Urinary bladder (tissue), 4 donors: ENCODE measurements around the gene CLASP2. TPM values are rescaled to one million over a fixed set of nuclear protein-coding genes. Genes with fewer than 3 reads are reported as not detected.

Experiments
- DNase-seq: peaks from one replicate; pipeline ENCODE4 v3.0.0-alpha.2; 2015; ENCODE audit errors: extremely low spot score
- H3K27ac ChIP-seq: one replicate; pipeline ENCODE4 v1.5.1; 2013; ENCODE audit warnings: low read depth, mild to moderate bottlenecking, moderate library complexity
- H3K36me3 ChIP-seq: one replicate; pipeline ENCODE4 v1.6.1; 2013; ENCODE audit warnings: mild to moderate bottlenecking, moderate library complexity; ENCODE audit not compliant: insufficient read depth
- H3K4me1 ChIP-seq: one replicate; pipeline ENCODE4 v1.6.1; 2013; ENCODE audit warnings: mild to moderate bottlenecking, moderate library complexity; ENCODE audit not compliant: insufficient read depth
- H3K4me3 ChIP-seq: one replicate; pipeline ENCODE4 v1.5.1; 2013; ENCODE audit warnings: low read depth, low read length
- WGBS: extraction: QIAGEN DNeasy Blood & Tissue Kit; methylation state at CpG from one replicate; pipeline ENCODE4 v1.1.7; 2013; 5-methylcytosine and 5-hydroxymethylcytosine counted together
- polyA plus RNA-seq: library from polyadenylated mRNA; stranded (reverse); fragments of 200-250 nt; gene quantifications from one replicate; pipeline ENCODE4 v1.2.3, GENCODE V29; 2013
- total RNA-seq: library from RNA; depleted of rRNA; stranded (reverse); fragments of >200 nt; gene quantifications from one replicate; pipeline ENCODE4 v1.2.3, GENCODE V29; 2014
- donor health status: healthy with polysubstance abuse.
- donor health status: healthy.

CLASP2 gene
- total and polyA plus RNA-seq, 2 donors: 20.1 to 179 TPM

DNA sequence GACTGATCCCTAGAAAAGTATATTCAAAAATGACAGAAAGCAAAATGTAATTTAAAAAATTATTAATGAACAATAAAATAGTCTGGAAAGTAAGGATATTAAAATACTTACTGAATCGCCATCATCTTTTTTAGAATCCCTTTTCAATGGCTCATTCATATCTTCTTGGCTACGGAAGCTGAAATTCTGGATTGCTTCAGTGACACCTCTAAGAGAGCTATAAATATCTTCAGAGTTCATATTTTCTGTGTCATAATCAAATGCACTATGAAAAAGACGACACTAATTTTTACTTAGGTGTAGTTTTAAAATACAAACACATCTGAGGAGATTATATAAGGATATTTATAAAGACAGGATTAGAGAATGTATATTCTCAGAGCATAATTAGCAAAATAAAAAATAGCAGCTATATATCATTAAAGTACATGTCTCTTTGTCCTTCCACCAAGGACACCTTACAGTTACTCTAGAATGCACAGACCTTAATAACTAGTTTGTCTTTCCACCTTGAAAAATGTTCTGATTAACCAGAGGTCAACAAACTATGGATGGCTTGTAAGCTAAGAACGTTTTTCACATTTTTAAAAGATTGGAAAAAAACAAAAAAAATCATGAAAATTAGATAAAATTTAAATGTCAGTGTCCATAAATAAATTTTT, 179.2 kb downstream of the CLASP2 start:
- no peak overlapping the region for H3K27ac ChIP-seq
- no peak for DNase-seq
- peaks cover 2% of the 10 kb centered on the region for H3K36me3 ChIP-seq
- no peaks in the 10 kb centered on the region for H3K4me1 ChIP-seq
- H3K4me3 ChIP-seq: no peak overlapping the region
- WGBS: 74% methylated on average over 4 of the region's 4 CpGs

DNA sequence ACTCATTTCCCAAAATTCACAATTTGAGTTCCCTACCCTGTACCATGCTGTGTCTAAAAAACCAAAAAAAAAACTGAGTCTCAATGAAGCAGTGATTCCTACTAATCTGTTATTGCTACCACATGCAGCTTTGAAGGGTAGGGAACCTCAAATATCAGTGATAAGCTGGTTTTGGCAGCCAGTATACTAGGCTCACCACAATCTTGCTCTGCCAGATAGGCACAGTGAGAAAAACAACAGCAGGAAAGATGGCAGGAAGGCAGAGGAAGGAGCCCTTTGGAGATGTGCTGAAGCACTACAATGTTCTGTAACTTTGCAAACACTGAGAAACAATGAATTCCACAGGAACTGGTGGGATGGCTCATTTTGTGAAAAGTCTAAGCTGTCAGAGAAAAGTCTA, 180.9 kb downstream of the CLASP2 start:
- Histone ChIP-seq H3K27ac (no peak overlapping the region), H3K4me1 (no peaks in the 10 kb centered on the region), H3K4me3 (no peak overlapping the region), H3K36me3 (peaks cover 2% of the 10 kb centered on the region)
- no peak for DNase-seq

DNA sequence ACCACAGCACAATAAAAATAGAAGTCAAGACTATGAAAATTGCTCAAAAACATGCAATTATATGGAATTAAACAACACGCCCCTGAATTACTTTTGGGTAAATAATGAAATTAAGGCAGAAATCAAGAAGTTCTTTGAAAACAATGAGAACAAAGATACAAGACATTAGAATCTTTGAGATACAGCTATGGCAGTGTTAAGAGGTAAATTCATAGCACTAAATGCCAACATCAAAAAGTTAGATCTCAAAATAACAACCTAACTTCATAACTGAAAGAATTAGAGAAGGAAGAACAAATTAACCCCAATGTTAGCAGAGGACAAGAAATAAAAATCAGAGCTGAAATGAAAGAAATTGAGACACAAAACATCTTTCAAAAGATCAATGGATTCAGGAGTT, 191.3 kb downstream of the CLASP2 start:
- WGBS: 98% methylated on average over 1 of the region's 1 CpG
- no peak for DNase-seq
- H3K4me3 ChIP-seq: no peak overlapping the region
- H3K4me1 ChIP-seq: no peaks in the 10 kb centered on the region
- H3K36me3 ChIP-seq: no peaks in the 10 kb centered on the region
- no peak overlapping the region for H3K27ac ChIP-seq

DNA sequence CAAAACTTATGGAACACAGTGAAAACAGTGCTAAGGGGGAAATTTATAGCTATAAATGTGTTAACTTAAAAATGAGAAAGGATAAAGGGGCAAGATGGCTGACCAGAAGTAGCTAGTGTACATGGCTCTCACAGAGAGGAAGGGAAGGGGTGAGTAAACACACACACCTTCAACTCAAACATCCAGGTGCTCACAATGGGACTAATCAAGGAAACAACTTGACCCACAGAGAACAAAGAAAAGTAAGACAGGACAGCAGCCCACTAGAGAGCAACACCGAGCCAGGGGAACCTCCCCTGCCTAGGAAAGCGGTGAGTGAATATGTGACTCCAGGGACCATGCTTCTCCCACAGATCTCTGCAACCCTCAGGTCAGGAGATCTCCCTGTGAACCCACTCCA, 192.8 kb downstream of the CLASP2 start:
- DNase-seq: no peak
- H3K4me3 ChIP-seq: no peak overlapping the region
- H3K4me1 ChIP-seq: no peaks in the 10 kb centered on the region
- H3K36me3 ChIP-seq: no peaks in the 10 kb centered on the region
- no peak overlapping the region for H3K27ac ChIP-seq
- WGBS: 95% methylated on average over 2 of the region's 2 CpGs

DNA sequence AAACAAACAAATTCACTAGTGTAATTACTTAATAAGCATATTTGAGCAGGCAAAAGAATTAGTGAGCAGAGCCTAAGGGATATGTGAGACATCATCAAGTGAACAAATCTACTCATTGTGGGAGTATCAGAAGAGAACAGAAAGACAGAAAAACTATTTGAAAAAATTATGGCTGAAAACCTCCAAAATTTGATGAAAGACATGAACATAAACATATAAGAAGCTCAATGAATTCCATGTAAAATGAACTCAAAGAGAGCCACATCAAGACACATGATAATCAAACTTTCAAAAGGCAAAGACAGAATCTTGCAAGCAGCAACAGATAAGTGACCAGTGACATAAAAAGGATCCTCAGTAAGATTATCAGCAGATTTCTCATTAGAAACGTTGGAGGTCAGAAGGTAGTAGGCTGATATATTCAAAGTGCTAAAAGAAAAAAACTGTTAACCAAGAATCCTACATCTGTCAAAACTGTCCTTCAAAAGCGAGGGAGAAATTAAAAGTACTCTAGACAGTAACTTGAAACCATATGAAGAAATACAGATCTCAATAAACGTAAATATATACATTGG, 194.9 kb downstream of the CLASP2 start:
- no peaks in the 10 kb centered on the region for H3K4me1 ChIP-seq
- H3K36me3 ChIP-seq: no peaks in the 10 kb centered on the region
- H3K4me3 ChIP-seq: no peak overlapping the region
- WGBS: 91% methylated on average over 3 of the region's 3 CpGs
- no peak overlapping the region for H3K27ac ChIP-seq
- no peak for DNase-seq

DNA sequence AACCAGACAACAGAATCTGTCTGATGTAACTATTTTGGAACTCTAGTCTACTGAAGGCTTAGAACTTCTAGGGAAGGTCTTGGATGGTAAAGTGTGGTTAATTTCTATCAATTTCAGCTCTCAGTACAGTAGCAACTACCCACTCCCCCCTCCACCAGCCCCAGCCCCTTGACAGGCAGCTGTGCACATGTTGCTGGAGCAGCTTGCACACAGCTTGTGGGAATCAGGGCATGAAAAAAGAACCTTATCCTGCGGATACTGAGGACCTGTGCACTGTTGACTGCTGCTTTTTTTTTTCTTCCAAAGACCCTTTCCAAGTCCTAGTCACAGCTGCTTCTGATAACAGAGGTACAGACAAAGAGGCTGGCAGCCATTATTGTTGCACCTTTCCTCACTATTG, 196.3 kb downstream of the CLASP2 start:
- no peak for DNase-seq
- Histone ChIP-seq H3K27ac (no peak overlapping the region), H3K36me3 (no peaks in the 10 kb centered on the region), H3K4me1 (no peaks in the 10 kb centered on the region), H3K4me3 (no peak overlapping the region)
- WGBS: 82% methylated on average over 1 of the region's 1 CpG

- H3K27ac ChIP-seq: no peak overlapping the region
- no peak for DNase-seq
- 100% methylated on average over 6 of the region's 6 CpGs for WGBS
- peaks cover 3% of the 10 kb centered on the region for H3K36me3 ChIP-seq
- H3K4me1 ChIP-seq: no peaks in the 10 kb centered on the region
- no peak overlapping the region for H3K4me3 ChIP-seq
These were observed 204.7 kb downstream of the CLASP2 start for GRCh38 chr3:33513262-33513863.

- Histone ChIP-seq H3K4me3 (no peak overlapping the region), H3K27ac (no peak overlapping the region), H3K36me3 (peaks cover 4% of the 10 kb centered on the region), H3K4me1 (no peaks in the 10 kb centered on the region)
- no peak for DNase-seq
These were observed 213.0 kb downstream of the CLASP2 start for GRCh38 chr3:33505027-33505426.

- WGBS: 75% methylated on average over 2 of the region's 2 CpGs
- DNase-seq: no peak
- Histone ChIP-seq H3K27ac (no peak overlapping the region), H3K4me3 (no peak overlapping the region), H3K36me3 (no peaks in the 10 kb centered on the region), H3K4me1 (no peaks in the 10 kb centered on the region)
These were observed 221.6 kb downstream of the CLASP2 start for GRCh38 chr3:33496449-33496848.

DNA sequence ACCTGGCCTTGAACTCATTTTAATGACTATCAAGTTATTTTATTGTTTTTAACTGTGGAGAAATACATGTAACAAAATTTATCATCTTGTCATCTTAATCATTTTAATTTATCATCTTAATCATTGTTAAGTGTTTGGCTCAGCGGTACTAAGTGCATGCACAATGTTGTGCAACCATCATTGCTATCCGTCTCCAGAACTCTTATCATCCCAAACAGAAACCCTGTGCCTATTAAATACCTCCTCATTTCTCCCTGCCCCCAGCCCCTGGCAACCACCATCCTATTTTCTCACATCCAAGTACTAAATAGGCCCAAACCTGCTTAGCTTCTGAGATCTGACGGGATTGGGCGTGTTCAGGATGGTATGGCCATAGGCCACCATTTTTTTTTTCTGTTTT, 226.3 kb downstream of the CLASP2 start:
- Histone ChIP-seq H3K4me1 (no peaks in the 10 kb centered on the region), H3K4me3 (no peak overlapping the region), H3K36me3 (no peaks in the 10 kb centered on the region), H3K27ac (no peak overlapping the region)
- WGBS: 93% methylated on average over 4 of the region's 4 CpGs
- DNase-seq: no peak

- no peaks in the 10 kb centered on the region for H3K36me3 ChIP-seq
- no peak overlapping the region for H3K27ac ChIP-seq
- no peak overlapping the region for H3K4me3 ChIP-seq
- no peaks in the 10 kb centered on the region for H3K4me1 ChIP-seq
- no peak for DNase-seq
These were observed 227.3 kb downstream of the CLASP2 start for GRCh38 chr3:33490641-33491241.

DNA sequence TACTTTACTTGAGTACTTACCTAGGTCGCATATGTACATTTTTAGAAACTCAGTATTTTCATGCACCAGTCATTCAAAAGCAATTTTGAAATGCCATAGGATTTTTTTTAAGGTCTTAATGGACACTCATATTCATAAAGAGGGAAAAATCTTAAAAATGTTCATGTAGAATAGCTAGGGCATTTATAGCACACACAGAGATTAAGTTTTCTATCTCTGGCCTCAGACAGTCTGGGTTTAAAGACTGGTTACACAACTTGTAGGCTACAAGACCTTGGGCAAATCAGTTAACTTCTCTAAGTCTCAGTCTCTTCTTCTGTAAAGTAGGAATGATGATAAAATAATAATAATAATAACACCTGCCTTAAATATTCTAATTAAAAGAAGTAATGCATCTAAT, 229.4 kb downstream of the CLASP2 start:
- WGBS: 93% methylated on average over 1 of the region's 1 CpG
- Histone ChIP-seq H3K27ac (no peak overlapping the region), H3K4me3 (no peak overlapping the region), H3K36me3 (no peaks in the 10 kb centered on the region), H3K4me1 (no peaks in the 10 kb centered on the region)
- no peak for DNase-seq

- Histone ChIP-seq H3K4me1 (no peaks in the 10 kb centered on the region), H3K36me3 (no peaks in the 10 kb centered on the region), H3K27ac (no peak overlapping the region), H3K4me3 (no peak overlapping the region)
- DNase-seq: no peak
- WGBS: 87% methylated on average over 2 of the region's 2 CpGs
These were observed 229.8 kb downstream of the CLASP2 start for GRCh38 chr3:33488246-33488645.

DNA sequence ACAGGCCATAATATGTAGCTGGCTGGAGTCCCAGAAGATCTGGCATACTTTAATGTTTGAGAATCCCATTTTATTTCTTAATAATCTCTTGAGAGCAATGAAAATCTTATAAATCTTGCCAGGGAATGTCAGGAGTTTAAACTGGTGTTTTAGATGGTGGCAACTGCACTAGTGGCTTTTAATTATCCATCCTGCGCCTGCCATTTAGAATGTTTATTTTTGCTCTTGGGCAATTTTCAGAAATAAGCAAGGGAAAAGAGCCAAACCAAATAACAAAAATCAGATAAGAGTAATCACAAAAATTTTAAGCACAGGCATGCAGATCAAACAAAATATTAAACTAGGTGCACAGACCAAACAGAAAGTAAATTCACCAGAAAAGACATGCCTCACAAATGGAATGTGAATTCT, 235.9 kb downstream of the CLASP2 start:
- H3K4me3 ChIP-seq: no peak overlapping the region
- no peaks in the 10 kb centered on the region for H3K4me1 ChIP-seq
- no peaks in the 10 kb centered on the region for H3K36me3 ChIP-seq
- H3K27ac ChIP-seq: no peak overlapping the region
- DNase-seq: peak; percentile 5
- WGBS: 30% methylated on average over 1 of the region's 1 CpG
